HCT116 (cell line): ENCODE results near the gene CD200R1L. TPM values are rescaled to one million over a fixed set of nuclear protein-coding genes. Genes with fewer than 3 reads are reported as not detected.

Experiments
- ATAC-seq: fragments of 200-7000 bp; cut with Tn5 transposase; 2 replicates; pipeline ENCODE4 v1.9.1; 2020; ENCODE audit warnings: mild to moderate bottlenecking, moderate library complexity
- BruUV-seq: library from RNA; stranded (reverse); fragments of 400-500 nt; replicated peaks from 2 replicates; lab custom pipeline; 2021; lab: Mats Ljungman, UMichigan
- CTCF ChIA-PET: fragments of 300-600 bp; sonication (Branson Sonifier 250); formaldehyde crosslinking; loops from one replicate; lab custom pipeline; 2021; ENCODE audit warnings: antibody characterized with exemption; lab: Charles Lee
- POLR2A ChIA-PET: fragments of 300-600, 350-600 bp; sonication (Branson Sonifier 250); formaldehyde crosslinking; loops from one replicate; lab custom pipeline; 2021; ENCODE audit warnings: antibody characterized with exemption; lab: Charles Lee
- RAD21 ChIA-PET, 2 experiments: fragments of 300-600 bp; sonication (Branson Sonifier 250); formaldehyde crosslinking; loops; one replicate each; lab custom pipeline; 2023; ENCODE audit warnings: low total read pairs in 2 of 2; ENCODE audit not compliant: uncharacterized antibody in 2 of 2, unreplicated experiment in 2 of 2, low non-redundant PET in 1 of 2; lab: Charles Lee
- DNase-seq: peaks from one replicate; pipeline ENCODE4 v3.0.0-alpha.2; 2010; ENCODE audit warnings: low read depth, low spot score
- H2AFZ ChIP-seq: fragments of 200-600 bp; shearing (Covaris generic), sonication (generic); 2 replicates; pipeline ENCODE4 v1.6.1; 2017; ENCODE audit warnings: low read depth, mixed run types, mixed read lengths, antibody characterized with exemption, low read length; ENCODE audit not compliant: poor library complexity, severe bottlenecking
- H3K27ac ChIP-seq: 2 replicates; pipeline ENCODE4 v1.5.1; 2012; ENCODE audit warnings: low read depth, low read length
- H3K27me3 ChIP-seq: fragments of 200-600 bp; sonication (generic); 2 replicates; pipeline ENCODE4 v1.6.1; 2016; ENCODE audit warnings: mixed run types, low read length, mixed read lengths; ENCODE audit not compliant: insufficient read depth
- H3K36me3 ChIP-seq, 2 experiments: fragments of 200-500 bp in 1 of 2; fragments of 200-600 bp in 1 of 2; sonication (Bioruptor generic) in 1 of 2; sonication (generic) in 1 of 2; 2 replicates each; pipeline versions ENCODE4 v1.5.1 to v1.6.1; 2014 to 2016; ENCODE audit warnings: low read length in 2 of 2, inconsistent platforms in 1 of 2, mixed read lengths in 1 of 2, mixed run types in 1 of 2; ENCODE audit not compliant: insufficient read depth in 2 of 2, control insufficient read depth in 1 of 2
- H3K4me1 ChIP-seq, 2 experiments: fragments of 200-600 bp in 1 of 2; sonication (generic) in 1 of 2; 2 replicates each; pipeline versions ENCODE4 v1.5.1 to v1.6.1; 2012 to 2017; ENCODE audit warnings: low read length in 2 of 2, inconsistent platforms in 1 of 2, mild to moderate bottlenecking in 1 of 2, mixed read lengths in 1 of 2, mixed run types in 1 of 2, moderate library complexity in 1 of 2; ENCODE audit not compliant: insufficient read depth in 2 of 2, control insufficient read depth in 1 of 2
- H3K4me2 ChIP-seq: fragments of 200-600 bp; sonication (generic); 2 replicates; pipeline ENCODE4 v1.6.1; 2017; ENCODE audit warnings: mixed run types, low read length, mixed read lengths
- H3K4me3 ChIP-seq, 2 experiments: fragments of 200-600 bp in 1 of 2; sonication (generic) in 1 of 2; replicated peaks in 1 of 2; 2 replicates each; pipeline ENCODE4 v1.5.1; 2011 to 2016; ENCODE audit warnings: low read length in 2 of 2, control low read depth in 1 of 2, low read depth in 1 of 2, mild to moderate bottlenecking in 1 of 2, mixed read lengths in 1 of 2, mixed run types in 1 of 2
- H3K79me2 ChIP-seq: fragments of 200-600 bp; sonication (generic); 2 replicates; pipeline ENCODE4 v1.6.1; 2017; ENCODE audit warnings: mild to moderate bottlenecking, mixed run types, low read length, moderate library complexity, mixed read lengths; ENCODE audit not compliant: insufficient read depth
- H3K9ac ChIP-seq: fragments of 200-600 bp; sonication (generic); 2 replicates; pipeline ENCODE4 v1.6.1; 2016; ENCODE audit warnings: low read length, mixed read lengths
- H3K9me2 ChIP-seq: fragments of 200-600 bp; sonication (generic), shearing (Covaris generic); 2 replicates; pipeline ENCODE4 v1.6.1; 2017; ENCODE audit warnings: mixed run types, mild to moderate bottlenecking, moderate library complexity; ENCODE audit not compliant: insufficient read depth
- H3K9me3 ChIP-seq, 2 experiments: fragments of 200-500 bp in 1 of 2; fragments of 200-600 bp in 1 of 2; sonication (Bioruptor generic) in 1 of 2; sonication (generic) in 1 of 2; 2 replicates each; pipeline ENCODE4 v1.6.1; 2014 to 2017; ENCODE audit warnings: low read length in 2 of 2, mixed read lengths in 2 of 2, inconsistent platforms in 1 of 2, low read depth in 1 of 2, mild to moderate bottlenecking in 1 of 2, mixed run types in 1 of 2, moderate library complexity in 1 of 2; ENCODE audit not compliant: control insufficient read depth in 1 of 2, insufficient read depth in 1 of 2
- H4K20me1 ChIP-seq: fragments of 200-600 bp; sonication (generic), shearing (Covaris generic); 2 replicates; pipeline ENCODE4 v1.6.1; 2017; ENCODE audit warnings: mixed run types, mild to moderate bottlenecking, moderate library complexity; ENCODE audit not compliant: insufficient read depth
- CEBPB ChIP-seq: IDR thresholded peaks from 2 replicates; pipeline ENCODE4 v1.6.1; 2012; ENCODE audit warnings: low read depth
- ELF1 ChIP-seq: IDR thresholded peaks from 2 replicates; pipeline ENCODE4 v1.6.1; 2012; ENCODE audit warnings: low read depth, borderline replicate concordance
- EZH2phosphoT487 ChIP-seq: fragments of 200-600 bp; IDR thresholded peaks from 2 replicates; pipeline ENCODE4 v1.6.1; 2018; ENCODE audit warnings: antibody characterized with exemption, borderline replicate concordance
- FOSL1 ChIP-seq: IDR thresholded peaks from 2 replicates; pipeline ENCODE4 v1.6.1; 2012; ENCODE audit warnings: low read depth
- POLR2A ChIP-seq: IDR thresholded peaks from 2 replicates; pipeline ENCODE4 v1.7.0; 2011; ENCODE audit warnings: borderline replicate concordance; ENCODE audit not compliant: insufficient read depth, insufficient read length; ENCODE audit errors: extremely low read depth
- POLR2AphosphoS5 ChIP-seq: IDR thresholded peaks from 2 replicates; pipeline ENCODE4 v1.6.1; 2011; ENCODE audit warnings: mild to moderate bottlenecking, low read depth, low read length, moderate library complexity
- RAD21 ChIP-seq: IDR thresholded peaks from 2 replicates; pipeline ENCODE4 v1.6.1; 2012; ENCODE audit warnings: low read depth, mild to moderate bottlenecking
- YY1 ChIP-seq: IDR thresholded peaks from 2 replicates; pipeline ENCODE4 v1.6.1; 2011; ENCODE audit warnings: low read length, low read depth, moderate library complexity, mild to moderate bottlenecking; ENCODE audit not compliant: insufficient replicate concordance; ENCODE audit errors: extremely low read depth
- intact Hi-C: fragments of 100-400 bp; cut with micrococcal nuclease; formaldehyde crosslinking; loops from 2 replicates; pipeline ENCODE4 v1.10.0; 2022
- total RNA-seq: library from RNA; stranded (reverse); gene quantifications from one replicate; pipeline ENCODE4 v1.2.1, GENCODE V29; 2021; ENCODE audit not compliant: unreplicated experiment
- TF ChIP-seq, protein P1 (sequence below), 3 experiments: fragments of 200-600 bp in 1 of 3; sonication (generic) in 1 of 3; IDR thresholded peaks in 2 of 3; conservative IDR thresholded peaks in 1 of 3; 2 replicates each; pipeline ENCODE4 v1.5.1; 2012 to 2017; ENCODE audit warnings: low read depth in 2 of 3, low read length in 2 of 3, antibody characterized with exemption in 1 of 3, borderline replicate concordance in 1 of 3, control low read depth in 1 of 3, mild to moderate bottlenecking in 1 of 3, mixed read lengths in 1 of 3, mixed run types in 1 of 3, moderate library complexity in 1 of 3; ENCODE audit not compliant: insufficient read depth in 1 of 3
- TF ChIP-seq, protein P2 (sequence below): IDR thresholded peaks from 2 replicates; pipeline ENCODE4 v1.6.1; 2012

Gene CD200R1L
- total RNA-seq, 1 experiment from 2014 or later: not detected

DNA sequence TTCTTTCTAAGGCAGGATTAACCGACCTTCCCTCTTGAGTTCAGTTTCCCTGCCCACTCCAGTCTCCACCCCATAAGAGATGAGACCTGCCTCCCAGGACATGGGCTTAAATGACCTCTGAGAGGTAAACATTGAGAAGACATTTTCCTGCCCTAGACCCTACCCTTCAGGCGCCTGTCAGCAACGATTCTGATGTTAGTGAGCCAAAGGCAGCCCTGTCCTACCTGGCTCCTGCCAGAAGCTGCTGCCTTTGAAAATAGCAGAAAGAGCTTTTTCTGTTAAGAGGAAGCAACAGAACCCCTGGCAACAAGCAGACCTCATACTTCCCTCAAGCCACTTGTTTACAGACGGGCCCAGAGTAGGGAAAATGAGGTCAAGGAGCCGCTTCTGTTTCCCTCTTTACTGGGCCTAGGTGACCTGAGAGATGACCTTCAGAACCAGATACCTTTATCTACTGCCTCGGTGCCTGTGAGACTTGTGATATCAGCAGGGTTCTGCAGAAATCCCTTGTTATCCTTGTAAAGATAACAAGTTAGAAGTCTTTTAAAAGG is 52.0 kb downstream of the CD200R1L start:
- POLR2A ChIA-PET: no interaction called here

More for the DNA sequence above, 52.0 kb downstream of the CD200R1L start:
- intact Hi-C loops: no loop called here
- no TSS peak for BruUV-seq
- Histone ChIP-seq H3K79me2 (no peaks in the 10 kb centered on the region), H3K9me2 (no peaks in the 10 kb centered on the region), H2AFZ (no peak overlapping the region), H3K27ac (no peak overlapping the region), H3K9me3 (no peaks in the 10 kb centered on the region), H4K20me1 (no peaks in the 10 kb centered on the region), H3K36me3 (no peaks in the 10 kb centered on the region), H3K9ac (no peak overlapping the region), H3K27me3 (no peaks in the 10 kb centered on the region), H3K4me1 (no peaks in the 10 kb centered on the region), H3K4me3 (no peak overlapping the region), H3K4me2 (no peak overlapping the region)
- RAD21 ChIA-PET: no interaction called here
- TF ChIP-seq RAD21: no peak
- TF ChIP-seq, protein P1, sequence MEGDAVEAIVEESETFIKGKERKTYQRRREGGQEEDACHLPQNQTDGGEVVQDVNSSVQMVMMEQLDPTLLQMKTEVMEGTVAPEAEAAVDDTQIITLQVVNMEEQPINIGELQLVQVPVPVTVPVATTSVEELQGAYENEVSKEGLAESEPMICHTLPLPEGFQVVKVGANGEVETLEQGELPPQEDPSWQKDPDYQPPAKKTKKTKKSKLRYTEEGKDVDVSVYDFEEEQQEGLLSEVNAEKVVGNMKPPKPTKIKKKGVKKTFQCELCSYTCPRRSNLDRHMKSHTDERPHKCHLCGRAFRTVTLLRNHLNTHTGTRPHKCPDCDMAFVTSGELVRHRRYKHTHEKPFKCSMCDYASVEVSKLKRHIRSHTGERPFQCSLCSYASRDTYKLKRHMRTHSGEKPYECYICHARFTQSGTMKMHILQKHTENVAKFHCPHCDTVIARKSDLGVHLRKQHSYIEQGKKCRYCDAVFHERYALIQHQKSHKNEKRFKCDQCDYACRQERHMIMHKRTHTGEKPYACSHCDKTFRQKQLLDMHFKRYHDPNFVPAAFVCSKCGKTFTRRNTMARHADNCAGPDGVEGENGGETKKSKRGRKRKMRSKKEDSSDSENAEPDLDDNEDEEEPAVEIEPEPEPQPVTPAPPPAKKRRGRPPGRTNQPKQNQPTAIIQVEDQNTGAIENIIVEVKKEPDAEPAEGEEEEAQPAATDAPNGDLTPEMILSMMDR (IDR thresholded peaks at IDR 0.05 in 2 of 3, conservative IDR thresholded peaks at IDR 0.05 in 1 of 3; ENCODE audit: borderline replicate concordance in 1 of 3, insufficient read depth in 1 of 3, low read depth in 2 of 3, low read length in 2 of 3): no peak
- no peak for TF ChIP-seq POLR2A
- TF ChIP-seq CEBPB: no peak
- no peak for TF ChIP-seq FOSL1
- TF ChIP-seq POLR2AphosphoS5: no peak
- no peak for TF ChIP-seq ELF1
- no peak for TF ChIP-seq YY1
- TF ChIP-seq EZH2phosphoT487: no peak
- TF ChIP-seq, protein P2, sequence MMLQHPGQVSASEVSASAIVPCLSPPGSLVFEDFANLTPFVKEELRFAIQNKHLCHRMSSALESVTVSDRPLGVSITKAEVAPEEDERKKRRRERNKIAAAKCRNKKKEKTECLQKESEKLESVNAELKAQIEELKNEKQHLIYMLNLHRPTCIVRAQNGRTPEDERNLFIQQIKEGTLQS: no peak
- CTCF ChIA-PET: no interaction called here
- ATAC-seq (no peak), DNase-seq (no peak)
